Esophagus muscularis mucosa (tissue), 4 donors: ENCODE measurements around the gene MAML3. TPM values are rescaled to one million over a fixed set of nuclear protein-coding genes. Genes with fewer than 3 reads are reported as not detected.

Experiments
- DNase-seq: peaks from one replicate; pipeline ENCODE4 v3.0.0-alpha.2; 2017; ENCODE audit errors: extremely low spot score
- H3K27ac ChIP-seq, 4 donors: fragments of 200-600 bp; sonication (generic); replicated peaks in 1 of 4; 1 replicate in 3 of 4; 2 replicates in 1 of 4; pipeline ENCODE4 v1.5.1; 2016 to 2019; ENCODE audit warnings: mild to moderate bottlenecking in 1 of 4
- H3K27me3 ChIP-seq, 4 donors: fragments of 200-600 bp; sonication (generic); one replicate each; pipeline versions ENCODE4 v1.5.1 to v1.6.0; 2016 to 2019
- H3K36me3 ChIP-seq, 4 donors: fragments of 200-600 bp; sonication (generic); one replicate each; pipeline ENCODE4 v1.5.1; 2016 to 2019
- H3K4me1 ChIP-seq, 4 donors: fragments of 200-600 bp; sonication (generic); one replicate each; pipeline ENCODE4 v1.5.1; 2016 to 2019
- H3K4me3 ChIP-seq, 4 donors: fragments of 200-600 bp; sonication (generic); 1 replicate in 2 of 4; 2 replicates in 2 of 4; pipeline ENCODE4 v1.5.1; 2016 to 2019; ENCODE audit warnings: mild to moderate bottlenecking in 4 of 4, moderate library complexity in 1 of 4
- H3K9me3 ChIP-seq, 4 donors: fragments of 200-600 bp; sonication (generic); 1 replicate in 3 of 4; 2 replicates in 1 of 4; pipeline ENCODE4 v1.5.1; 2016 to 2019
- CTCF ChIP-seq, 3 experiments: fragments of 200-600 bp in 2 of 3; fragments of 450-650 bp in 1 of 3; sonication (generic) in 2 of 3; IDR thresholded peaks; one replicate each; pipeline ENCODE4 v1.5.1; 2017 to 2019; ENCODE audit warnings: antibody characterized with exemption in 3 of 3, mild to moderate bottlenecking in 2 of 3, moderate library complexity in 1 of 3
- EP300 ChIP-seq: sonication (generic); formaldehyde crosslinking; IDR thresholded peaks from one replicate; pipeline ENCODE4 v1.6.1; 2017; ENCODE audit warnings: antibody characterized with exemption
- POLR2A ChIP-seq: fragments of 450-650 bp; IDR thresholded peaks from one replicate; pipeline ENCODE4 v1.6.1; 2017; ENCODE audit warnings: antibody characterized with exemption, moderate library complexity, mild to moderate bottlenecking, low read depth
- POLR2AphosphoS5 ChIP-seq, 2 donors: sonication (generic); formaldehyde crosslinking; IDR thresholded peaks; one replicate each; pipeline ENCODE4 v1.6.1; 2017; ENCODE audit warnings: antibody characterized with exemption in 2 of 2
- WGBS: methylation state at CpG from one replicate; pipeline ENCODE4 v1.1.5; 2018; 5-methylcytosine and 5-hydroxymethylcytosine counted together
- intact Hi-C: fragments of 100-400 bp; cut with DNase I; formaldehyde crosslinking; loops from one replicate; pipeline ENCODE4 v1.15.1; 2023
- total RNA-seq, 4 donors: library from RNA; depleted of rRNA; stranded (reverse); fragments of >200 nt; gene quantifications; one replicate each; pipeline versions ENCODE4 v1.1.0 to v1.2.1, GENCODE V29; 2016

The MAML3 gene
- total RNA-seq, 4 donors from 2014 or later: 5.0 to 8.7 (median 7.1) TPM

GRCh38 chr4:139760567-139760966 lies 393.4 kb downstream of the MAML3 start:
- Histone ChIP-seq H3K4me3 (no peak overlapping the region), H3K9me3 (no peaks in the 10 kb centered on the region), H3K27me3 (no peaks in the 10 kb centered on the region), H3K36me3 (no peaks in the 10 kb centered on the region), H3K4me1 (peaks cover 28 to 43% (median 35%) of the 10 kb centered on the region in 4 donors), H3K27ac (no peak overlapping the region)
- whole genome bisulfite sequencing: 82% methylated on average over 4 of the region's 4 CpGs
- DNase-seq: no peak
- no peak for TF ChIP-seq POLR2AphosphoS5 (IDR thresholded peaks at IDR 0.05)
- no peak for TF ChIP-seq POLR2A
- TF ChIP-seq EP300: no peak
- TF ChIP-seq CTCF (IDR thresholded peaks at IDR 0.05): no peak
- intact Hi-C loops: no loop called here

DNA sequence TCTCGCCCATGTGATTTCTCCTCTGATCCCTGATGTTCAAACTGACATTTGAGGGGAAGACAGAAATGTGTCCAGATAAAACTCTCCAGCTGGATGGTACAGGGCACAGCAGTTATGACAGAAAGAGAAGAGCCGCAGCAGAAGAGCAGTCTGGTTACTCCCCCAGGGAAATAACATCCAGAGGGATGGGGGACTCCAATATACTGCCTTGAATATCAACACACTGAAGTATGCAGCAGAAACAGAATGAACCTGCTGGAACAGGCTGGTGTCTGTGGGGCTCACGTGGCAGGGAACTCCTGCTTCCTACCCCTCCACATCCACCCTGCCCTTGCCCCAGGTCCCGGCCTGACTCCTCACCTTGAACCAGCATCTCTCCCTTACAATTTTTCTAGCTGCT lies 394.9 kb downstream of the MAML3 start:
- 100% methylated on average over 4 of the region's 4 CpGs for WGBS
- Histone ChIP-seq H3K9me3 (no peaks in the 10 kb centered on the region), H3K36me3 (no peaks in the 10 kb centered on the region), H3K27me3 (no peaks in the 10 kb centered on the region), H3K4me3 (no peak overlapping the region), H3K27ac (no peak overlapping the region), H3K4me1 (peaks cover 22 to 30% (median 27%) of the 10 kb centered on the region in 4 donors)
- no peak for TF ChIP-seq CTCF (IDR thresholded peaks at IDR 0.05)
- TF ChIP-seq EP300: no peak
- no peak for TF ChIP-seq POLR2A
- no peak for TF ChIP-seq POLR2AphosphoS5 (IDR thresholded peaks at IDR 0.05)
- DNase-seq: no peak
- intact Hi-C loops: no loop called here

GRCh38 chr4:139756391-139757180 lies 397.4 kb downstream of the MAML3 start:
- Histone ChIP-seq H3K4me1 (peaks cover 0 to 6% (median 2%) of the 10 kb centered on the region in 4 donors), H3K36me3 (no peaks in the 10 kb centered on the region), H3K27me3 (no peaks in the 10 kb centered on the region), H3K9me3 (no peaks in the 10 kb centered on the region), H3K27ac (no peak overlapping the region), H3K4me3 (no peak overlapping the region)
- DNase-seq: no peak
- intact Hi-C loops: no loop called here
- 86% methylated on average over 10 of the region's 10 CpGs for WGBS
- TF ChIP-seq EP300 (no peak), POLR2A (no peak), CTCF (IDR thresholded peaks at IDR 0.05) (no peak), POLR2AphosphoS5 (IDR thresholded peaks at IDR 0.05) (no peak)

- Histone ChIP-seq H3K27ac (no peak overlapping the region), H3K4me1 (no peaks in the 10 kb centered on the region), H3K4me3 (no peak overlapping the region), H3K27me3 (no peaks in the 10 kb centered on the region), H3K9me3 (no peaks in the 10 kb centered on the region), H3K36me3 (no peaks in the 10 kb centered on the region)
- intact Hi-C loops: no loop called here
- 82% methylated on average over 12 of the region's 12 CpGs for whole genome bisulfite sequencing
- DNase-seq: no peak
- no peak for TF ChIP-seq EP300
- no peak for TF ChIP-seq CTCF (IDR thresholded peaks at IDR 0.05)
Observed at GRCh38 chr4:139754938-139755337, 399.0 kb downstream of the MAML3 start.

DNA sequence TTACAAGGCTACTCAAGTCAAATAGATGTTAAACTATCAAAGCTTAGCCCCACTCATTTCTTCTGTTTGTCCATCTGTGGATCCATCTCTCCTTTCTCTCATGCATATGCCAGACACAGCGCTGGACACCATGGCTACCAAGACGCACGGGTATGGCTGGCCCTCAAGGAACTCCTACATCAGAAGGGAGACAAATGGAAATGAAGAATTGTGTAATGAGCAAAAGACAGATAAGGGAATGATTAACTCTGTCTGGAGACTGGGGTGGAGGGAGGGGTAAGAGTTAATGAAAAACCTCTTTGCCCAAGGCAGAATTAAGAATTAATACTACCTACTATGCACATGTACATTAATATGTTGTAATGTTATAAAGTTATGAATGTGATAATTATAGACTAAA lies 400.3 kb downstream of the MAML3 start:
- no peaks in the 10 kb centered on the region for H3K9me3 ChIP-seq
- H3K36me3 ChIP-seq: no peaks in the 10 kb centered on the region
- WGBS: 96% methylated on average over 3 of the region's 3 CpGs
- intact Hi-C loops: no loop called here
- no peak for DNase-seq
- TF ChIP-seq EP300: no peak
- TF ChIP-seq POLR2A: no peak
- no peak for TF ChIP-seq CTCF (IDR thresholded peaks at IDR 0.05)
- no peak for TF ChIP-seq POLR2AphosphoS5 (IDR thresholded peaks at IDR 0.05)
- H3K27ac ChIP-seq: no peak overlapping the region
- no peaks in the 10 kb centered on the region for H3K4me1 ChIP-seq
- no peaks in the 10 kb centered on the region for H3K27me3 ChIP-seq
- no peak overlapping the region for H3K4me3 ChIP-seq
